ENCODE results near the gene HRH1. TPM values are rescaled to one million over a fixed set of nuclear protein-coding genes. Genes with fewer than 3 reads are reported as not detected.

HRH1 gene
- total and polyA plus RNA-seq, 2 of the 13 experiments (the other 11 are each of a cell fraction or from before 2014, with no cell fraction given), result not detected

DNA sequence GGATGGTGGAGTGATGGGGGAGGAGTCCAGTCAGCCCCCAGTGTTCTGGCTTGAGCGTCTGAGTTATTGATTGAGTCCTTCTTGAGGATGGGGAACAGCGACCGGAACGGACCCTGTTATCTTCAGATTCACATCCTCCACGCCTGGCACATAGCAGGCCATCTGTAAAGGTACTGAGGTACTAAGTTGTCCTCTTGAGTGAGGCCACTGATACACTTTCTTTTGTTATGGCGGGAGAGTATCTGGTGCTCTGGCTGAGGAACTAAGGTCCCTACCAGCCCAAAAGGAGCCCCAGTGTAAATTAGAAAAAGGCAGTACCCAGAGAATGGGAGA lies 16.7 kb upstream of the HRH1 start (continued):
- no peak for TF ChIP-seq ZNF737 (CRISPR knock-in tag; IDR thresholded peaks at IDR 0.05; ENCODE audit: borderline replicate concordance)
- TF ChIP-seq ZZZ3 (CRISPR knock-in tag; IDR thresholded peaks at IDR 0.05; ENCODE audit: borderline replicate concordance), result no peak
- no peak for TF ChIP-seq CAMTA2 (CRISPR knock-in tag; IDR thresholded peaks at IDR 0.05; ENCODE audit: borderline replicate concordance)

DNA sequence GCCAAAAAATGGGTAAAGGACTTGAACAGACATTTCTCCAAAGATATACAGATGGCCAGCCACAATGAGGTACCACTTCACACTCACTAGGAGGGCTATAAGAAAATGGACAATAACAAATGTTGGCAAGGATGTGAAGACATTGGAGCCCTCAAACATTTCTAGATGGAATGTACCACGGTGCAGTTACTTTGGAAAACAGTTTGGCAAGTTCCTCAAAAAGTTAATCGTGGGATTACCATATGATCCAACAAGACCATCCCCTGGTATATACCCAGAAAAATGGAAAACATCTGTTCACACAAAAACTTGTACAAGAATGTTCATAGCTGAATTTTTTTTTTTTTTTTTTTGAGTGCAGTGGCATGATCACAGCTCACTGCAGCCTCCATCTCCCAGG lies 15.9 kb upstream of the HRH1 start:
- ATAC-seq (no peak), FAIRE-seq (no peak), DNase-seq (ENCODE audit: low spot score) (no peak)
- Histone ChIP-seq H3K4me1 (ENCODE audit: insufficient read depth, low read length) (no peaks in the 10 kb centered on the region), H3K4me2 (ENCODE audit: low read depth, low read length) (no peak overlapping the region), H3K27me3 (ENCODE audit: control insufficient read depth in 1 of 2, insufficient read depth in 2 of 2, low read length in 2 of 2) (peaks cover 0 to 18% of the 10 kb centered on the region in 2 experiments; a peak in 2 of 5 replicates), H3K9ac (ENCODE audit: insufficient read depth, low read depth, low read length) (no peak overlapping the region), H3K27ac (ENCODE audit: extremely low read length, insufficient read depth, low read length) (no peak overlapping the region), H4K20me1 (ENCODE audit: insufficient read depth, low read length) (no peaks in the 10 kb centered on the region), H2AFZ (ENCODE audit: low read length) (no peak overlapping the region), H3K36me3 (replicated peaks in 1 of 2; ENCODE audit: control insufficient read depth in 1 of 2, insufficient read depth in 2 of 2, low read length in 2 of 2) (no peaks in the 10 kb centered on the region), H3K4me3 (replicated peaks in 1 of 3; ENCODE audit: insufficient read depth in 1 of 3, low read depth in 2 of 3, low read length in 3 of 3) (no peak overlapping the region), H3K9me3 (ENCODE audit: low read length) (no peaks in the 10 kb centered on the region), H3K79me2 (ENCODE audit: insufficient read depth, low read length) (no peaks in the 10 kb centered on the region)
- WGBS (ENCODE audit: low lambda C conversion rate), result 5% methylated on average over 2 of the region's 2 CpGs
- intact Hi-C loops (cut with micrococcal nuclease; ENCODE audit: unreplicated experiment) (no loop called here), in situ Hi-C loops (cut with HindIII; ENCODE audit: extremely low pct_ligation_motif_present, low pct_unique_long_range_greater_than_20kb) (no loop called here)
- TF ChIP-seq RFXAP (CRISPR knock-in tag; IDR thresholded peaks at IDR 0.05; ENCODE audit: borderline replicate concordance) (no peak), ZNF556 (CRISPR knock-in tag; IDR thresholded peaks at IDR 0.05; ENCODE audit: borderline replicate concordance) (no peak), MYNN (CRISPR knock-in tag; IDR thresholded peaks at IDR 0.05; ENCODE audit: low read depth) (no peak), KAT8 (CRISPR knock-in tag; IDR thresholded peaks at IDR 0.05) (no peak), ZNF501 (CRISPR knock-in tag; IDR thresholded peaks at IDR 0.05) (no peak), ZC3H13 (CRISPR knock-in tag; IDR thresholded peaks at IDR 0.05) (no peak)
- ChIA-PET POLR2A (no interaction called here), CTCF (ENCODE audit: low intra/inter-chr PET ratio, low total read pairs) (no interaction called here)
- no TSS peak for BruUV-seq (replicated peaks)
